Fibroblast of lung (primary cell): ENCODE results near the gene SNAP23. TPM values are rescaled to one million over a fixed set of nuclear protein-coding genes. Genes with fewer than 3 reads are reported as not detected.
A peak's percentile ranks its signal among the peaks of the same experiment; 100 is the strongest.

Experiments used
- DNase-seq, 2 donors: peaks; one replicate each; pipeline versions ENCODE4 v3.0.0 to v3.0.0-alpha.2; 2010; ENCODE audit warnings: low read depth in 2 of 2
- H2AFZ ChIP-seq: 2 replicates; pipeline ENCODE4 v1.5.1; 2012; ENCODE audit warnings: low read length, control low read depth, inconsistent platforms
- H3K27ac ChIP-seq: 2 replicates; pipeline ENCODE4 v1.5.1; 2011; ENCODE audit warnings: low read length, control low read depth; ENCODE audit not compliant: insufficient read depth
- H3K27me3 ChIP-seq: 2 replicates; pipeline ENCODE4 v1.5.1; 2011; ENCODE audit warnings: mild to moderate bottlenecking, low read length; ENCODE audit not compliant: control insufficient read depth, insufficient read depth
- H3K36me3 ChIP-seq: 2 replicates; pipeline ENCODE4 v1.5.1; 2011; ENCODE audit warnings: low read length; ENCODE audit not compliant: control insufficient read depth, insufficient read depth
- H3K4me1 ChIP-seq: 2 replicates; pipeline ENCODE4 v1.5.1; 2011; ENCODE audit warnings: low read length; ENCODE audit not compliant: control insufficient read depth, insufficient read depth; ENCODE audit errors: extremely low read depth
- H3K4me2 ChIP-seq: 2 replicates; pipeline ENCODE4 v1.5.1; 2011; ENCODE audit warnings: low read length, control low read depth; ENCODE audit not compliant: insufficient read depth; ENCODE audit errors: extremely low read depth
- H3K4me3 ChIP-seq, 4 experiments: fragments of 200-600 bp in 1 of 4; sonication (generic) in 1 of 4; replicated peaks in 1 of 4; 2 replicates each; pipeline ENCODE4 v1.5.1; 2011 to 2016; ENCODE audit warnings: low read length in 4 of 4, low read depth in 3 of 4, mild to moderate bottlenecking in 3 of 4, control low read depth in 2 of 4, inconsistent platforms in 1 of 4, mixed read lengths in 1 of 4; ENCODE audit not compliant: insufficient read depth in 1 of 4; ENCODE audit errors: control extremely low read depth in 1 of 4
- H3K79me2 ChIP-seq: 2 replicates; pipeline ENCODE4 v1.5.1; 2012; ENCODE audit warnings: mild to moderate bottlenecking, low read length, inconsistent platforms; ENCODE audit not compliant: control insufficient read depth, insufficient read depth
- H3K9ac ChIP-seq: 2 replicates; pipeline ENCODE4 v1.5.1; 2011; ENCODE audit warnings: mild to moderate bottlenecking, low read length, control low read depth; ENCODE audit not compliant: insufficient read depth
- H3K9me3 ChIP-seq: 2 replicates; pipeline ENCODE4 v1.5.1; 2012; ENCODE audit warnings: low read depth, low read length; ENCODE audit not compliant: control insufficient read depth, insufficient read depth
- H4K20me1 ChIP-seq: 2 replicates; pipeline ENCODE4 v1.5.1; 2011; ENCODE audit warnings: low read length; ENCODE audit not compliant: control insufficient read depth, insufficient read depth; ENCODE audit errors: extremely low read depth
- CTCF ChIP-seq, 2 donors: IDR thresholded peaks in 1 of 2; conservative IDR thresholded peaks in 1 of 2; 1 replicate in 1 of 2; 2 replicates in 1 of 2; pipeline ENCODE4 v1.5.1; 2011 to 2012; ENCODE audit warnings: low read length in 2 of 2, control low read depth in 1 of 2, inconsistent platforms in 1 of 2, low read depth in 1 of 2, mild to moderate bottlenecking in 1 of 2
- EZH2 ChIP-seq: IDR thresholded peaks from 2 replicates; pipeline ENCODE4 v1.5.1; 2012; ENCODE audit warnings: low read length, control low read depth, mild to moderate bottlenecking; ENCODE audit errors: missing control alignments
- polyA plus RNA-seq, 2 donors: library from polyadenylated mRNA; depleted of rRNA in 1 of 2; stranded (reverse) in 1 of 2; unstranded in 1 of 2; fragments of >200 nt; gene quantifications; 2 replicates each; pipeline ENCODE4 v1.2.1, GENCODE V29; 2011 to 2012; ENCODE audit warnings: missing spikeins in 1 of 2
- total RNA-seq: library from RNA; depleted of rRNA; stranded (reverse); fragments of >200 nt; gene quantifications from 2 replicates; pipeline ENCODE4 v1.2.1, GENCODE V29; 2014

SNAP23 gene
- total and polyA plus RNA-seq, 2 donors (not counting 1 experiment from before 2014, with no cell fraction given): 80.9 to 84.6 TPM

- TF ChIP-seq EZH2: no peak
- no peak for TF ChIP-seq CTCF (conservative IDR thresholded peaks at IDR 0.05 in 1 of 2, IDR thresholded peaks at IDR 0.05 in 1 of 2; ENCODE audit: low read depth in 1 of 2, low read length in 2 of 2)
- Histone ChIP-seq H3K4me2 (peak overlapping the region; percentile 91), H4K20me1 (no peaks in the 10 kb centered on the region), H3K79me2 (no peaks in the 10 kb centered on the region), H3K9me3 (no peaks in the 10 kb centered on the region), H3K9ac (peak overlapping the region; percentile 47), H3K27me3 (no peaks in the 10 kb centered on the region), H3K4me1 (peaks cover 11% of the 10 kb centered on the region), H3K36me3 (peaks cover 3% of the 10 kb centered on the region), H2AFZ (peak overlapping the region; percentile 78), H3K4me3 (peak overlapping the region; percentile 45 to 59 (median 52)), H3K27ac (peak overlapping the region; percentile 8)
- DNase-seq: peak; percentile 61 to 73
Measured at GRCh38 chr15:42581272-42581730, 85.9 kb downstream of the SNAP23 start.

Other genes starting within 250 kb of the SNAP23 start
- gene GANC, start 222.4 kb upstream of the SNAP23 start, total RNA-seq: 15.4 and 24.6 TPM in 2 replicates
- gene GANC, start 222.4 kb upstream of the SNAP23 start, polyA plus RNA-seq: 14.2 and 15.1 TPM in 2 replicates
- gene TMEM87A, start 222.2 kb upstream of the SNAP23 start, total RNA-seq: 54.2 and 61.8 TPM in 2 replicates
- gene TMEM87A, start 222.2 kb upstream of the SNAP23 start, polyA plus RNA-seq: 36.1 and 44.8 TPM in 2 replicates
- gene CAPN3, start 136.1 kb upstream of the SNAP23 start, total RNA-seq: 1.8 and 3.6 TPM in 2 replicates
- 1.3 and 1.8 TPM in 2 replicates for gene CAPN3, start 136.1 kb upstream of the SNAP23 start, polyA plus RNA-seq
- gene ZNF106, start 4.5 kb upstream of the SNAP23 start, total RNA-seq: 109 and 149 TPM in 2 replicates
- 49.5 and 54.4 TPM in 2 replicates for gene ZNF106, start 4.5 kb upstream of the SNAP23 start, polyA plus RNA-seq
- 10.3 and 13.9 TPM in 2 replicates for gene LRRC57, start 53.2 kb downstream of the SNAP23 start, total RNA-seq
- gene LRRC57, start 53.2 kb downstream of the SNAP23 start, polyA plus RNA-seq: 17.1 and 19.3 TPM in 2 replicates
- gene HAUS2, start 53.2 kb downstream of the SNAP23 start, total RNA-seq: 19.8 and 25.3 TPM in 2 replicates
- 26.2 and 30.4 TPM in 2 replicates for gene HAUS2, start 53.2 kb downstream of the SNAP23 start, polyA plus RNA-seq
- 4.4 and 8.3 TPM in 2 replicates for gene STARD9, start 80.0 kb downstream of the SNAP23 start, total RNA-seq
- gene STARD9, start 80.0 kb downstream of the SNAP23 start, polyA plus RNA-seq: 1.2 and 2.5 TPM in 2 replicates
- 8.9 and 9.5 TPM in 2 replicates for gene CDAN1, start 241.5 kb downstream of the SNAP23 start, total RNA-seq
- gene CDAN1, start 241.5 kb downstream of the SNAP23 start, polyA plus RNA-seq: 3.0 and 4.1 TPM in 2 replicates